Measurements from ENCODE around the gene ALG12.

ALG12 gene

DNA sequence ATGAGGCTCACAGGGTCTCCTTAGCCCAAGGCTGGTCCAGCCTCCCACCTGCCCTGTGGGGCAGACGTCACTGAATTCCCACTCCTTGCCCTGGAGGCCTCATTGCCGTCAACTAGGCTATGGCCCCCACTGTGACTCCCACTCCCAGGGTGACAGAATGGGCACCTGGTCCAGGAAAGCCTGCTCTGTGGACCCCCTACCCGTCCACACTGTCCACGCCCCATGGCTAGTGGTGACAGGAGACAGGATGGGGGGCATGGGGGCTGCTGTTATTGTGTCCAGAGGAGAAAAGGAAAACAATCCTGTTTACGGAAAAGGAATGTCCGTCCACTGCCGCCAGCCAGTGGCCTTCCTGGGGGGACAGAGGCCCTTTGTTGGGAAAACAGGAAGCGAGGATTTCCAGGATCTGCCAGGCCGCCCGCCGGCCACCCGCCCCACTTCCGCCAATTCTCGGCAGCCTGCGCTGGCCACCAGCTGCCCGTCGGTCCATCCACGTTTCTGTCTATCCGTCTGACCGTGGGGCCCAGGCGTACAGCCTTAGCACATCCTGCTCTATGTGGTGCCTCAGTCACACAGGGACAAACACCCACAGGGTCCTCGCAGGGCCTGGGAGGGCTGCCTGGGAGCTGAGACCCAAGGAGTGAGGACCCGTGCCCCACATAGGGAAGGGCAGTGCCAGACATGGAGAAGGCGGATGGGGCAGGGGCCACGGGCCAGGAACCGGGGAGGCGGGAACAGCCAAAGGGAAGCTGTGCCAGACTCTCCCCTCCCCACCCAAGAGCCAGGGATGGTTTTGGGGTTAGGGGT is 19.7 kb upstream of the ALG12 start:
- H3K9me3 ChIP-seq (ENCODE audit: control insufficient read depth in 5 of 5, low read length in 5 of 5), result no peaks in the 10 kb centered on the region
- peak overlapping the region; percentile 84 for H3K27ac ChIP-seq (ENCODE audit: low read depth, low read length)
- H3K4me1 ChIP-seq (ENCODE audit: control insufficient read depth in 5 of 5, insufficient read depth in 5 of 5, low read length in 5 of 5), result peaks cover 4 to 66% (median 40%) of the 10 kb centered on the region in 5 donors
- H3K36me3 ChIP-seq (ENCODE audit: control insufficient read depth in 5 of 5, insufficient read depth in 5 of 5, low read length in 5 of 5), result no peaks in the 10 kb centered on the region
- H3K9ac ChIP-seq (ENCODE audit: low read length in 5 of 5), result peak overlapping the region in 2 of 5 donors; percentile 22 to 71
- H3K4me3 ChIP-seq (ENCODE audit: low read depth in 1 of 5, low read length in 5 of 5), result peak overlapping the region in 2 of 5 donors; percentile 17 to 24
- H3K27me3 ChIP-seq (ENCODE audit: control insufficient read depth in 5 of 5, insufficient read depth in 4 of 5, low read length in 5 of 5), result no peaks in the 10 kb centered on the region

DNA sequence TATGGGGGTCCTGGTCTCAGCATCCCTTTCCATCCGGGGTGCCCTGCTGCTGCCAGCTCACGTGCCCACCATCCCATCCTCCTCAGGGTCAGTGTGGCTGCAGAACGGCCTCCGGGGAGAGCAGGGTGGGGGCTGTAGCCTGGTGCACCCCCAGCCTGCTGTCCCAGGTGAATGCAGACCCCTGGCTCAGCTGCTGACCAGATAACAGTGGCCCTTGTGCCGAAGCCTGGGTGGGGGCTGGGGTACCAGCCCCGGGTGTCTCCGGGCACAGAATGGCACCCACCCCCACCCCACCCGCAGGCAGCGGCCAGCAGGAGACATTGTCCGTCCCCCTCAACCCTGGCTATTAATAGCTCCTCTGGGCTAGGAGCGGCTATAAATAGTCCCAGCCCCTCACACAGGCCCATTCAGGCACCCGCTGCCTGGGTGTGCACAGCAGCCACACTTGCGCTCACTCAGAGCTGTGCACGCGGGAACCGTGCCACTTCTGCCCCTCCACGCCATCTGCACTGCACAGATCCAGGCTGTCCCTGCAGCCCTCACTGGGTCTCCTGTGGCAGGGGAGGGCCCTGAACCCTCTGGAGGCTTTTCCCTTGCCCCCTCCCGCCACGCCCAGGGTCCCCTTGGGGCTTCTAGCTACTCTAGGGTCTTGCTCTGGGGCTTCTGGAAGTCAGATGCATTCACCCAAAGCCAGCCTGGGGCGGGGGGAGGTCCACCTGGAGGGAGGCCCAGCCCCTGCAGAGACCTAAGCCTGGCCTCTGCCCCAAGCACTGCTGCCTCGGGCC is 18.9 kb upstream of the ALG12 start:
- Histone ChIP-seq H3K9ac (ENCODE audit: low read length in 5 of 5) (peak overlapping the region in 3 of 5 donors; percentile 42 to 69 (median 55)), H3K4me1 (ENCODE audit: control insufficient read depth in 5 of 5, insufficient read depth in 5 of 5, low read length in 5 of 5) (peaks cover 4 to 67% (median 42%) of the 10 kb centered on the region in 5 donors), H3K27me3 (ENCODE audit: control insufficient read depth in 5 of 5, insufficient read depth in 4 of 5, low read length in 5 of 5) (no peaks in the 10 kb centered on the region), H3K4me3 (ENCODE audit: low read depth in 1 of 5, low read length in 5 of 5) (peak overlapping the region in 3 of 5 donors; percentile 17 to 54 (median 36)), H3K36me3 (ENCODE audit: control insufficient read depth in 5 of 5, insufficient read depth in 5 of 5, low read length in 5 of 5) (no peaks in the 10 kb centered on the region), H3K27ac (ENCODE audit: low read depth, low read length) (peak overlapping the region; percentile 84), H3K9me3 (ENCODE audit: control insufficient read depth in 5 of 5, low read length in 5 of 5) (no peaks in the 10 kb centered on the region)

DNA sequence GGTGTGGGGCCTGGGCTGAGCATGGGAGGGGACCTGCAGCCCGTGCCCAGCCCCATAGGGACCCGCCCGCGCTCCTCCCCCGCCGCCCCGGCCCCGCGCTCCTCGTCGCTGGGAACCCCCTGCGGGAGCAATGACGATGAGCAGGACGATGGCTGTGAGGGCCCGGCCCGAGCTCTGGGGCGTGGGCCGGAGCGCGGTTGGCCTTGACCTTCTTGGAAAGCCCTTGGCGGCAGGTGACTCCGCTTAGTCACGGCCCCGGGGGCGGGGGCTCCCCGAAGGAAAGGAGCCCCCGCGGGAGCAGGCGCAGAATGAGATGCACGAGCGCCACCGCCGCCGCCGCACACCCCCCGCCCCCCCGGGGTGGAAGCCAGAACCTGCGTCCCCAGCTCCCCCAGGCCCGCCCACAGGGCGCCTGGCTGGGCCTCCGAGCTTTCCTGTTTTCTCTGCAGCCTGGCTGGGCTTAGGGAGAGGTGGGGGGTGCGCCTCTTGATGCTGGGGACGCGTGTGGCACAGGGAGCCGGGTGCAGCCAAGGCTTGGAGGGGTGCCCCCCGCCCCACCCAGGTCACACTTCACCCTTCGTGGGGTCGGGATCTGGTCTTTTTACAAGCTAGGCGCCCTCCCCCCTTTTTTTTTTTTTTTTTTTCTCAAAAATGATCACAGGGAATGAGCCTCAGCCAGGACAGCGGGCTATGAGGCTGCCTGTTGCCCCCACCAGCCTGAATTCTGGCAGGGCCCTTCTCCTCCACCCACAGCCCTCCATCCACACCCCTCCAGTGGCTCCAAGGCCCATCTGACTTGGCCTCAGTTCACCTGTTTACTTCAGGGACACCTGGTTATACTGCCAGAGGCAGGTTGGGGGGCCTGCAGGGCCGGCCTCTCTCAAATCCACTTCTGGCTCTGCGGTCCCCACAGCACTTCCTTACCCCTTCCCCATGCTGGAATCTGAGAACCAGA is 18.1 kb upstream of the ALG12 start:
- no peaks in the 10 kb centered on the region for H3K27me3 ChIP-seq (ENCODE audit: control insufficient read depth in 5 of 5, insufficient read depth in 4 of 5, low read length in 5 of 5)
- peaks cover 4 to 65% (median 47%) of the 10 kb centered on the region in 5 donors for H3K4me1 ChIP-seq (ENCODE audit: control insufficient read depth in 5 of 5, insufficient read depth in 5 of 5, low read length in 5 of 5)
- H3K9me3 ChIP-seq (ENCODE audit: control insufficient read depth in 5 of 5, low read length in 5 of 5), result no peaks in the 10 kb centered on the region
- peak overlapping the region in 3 of 5 donors; percentile 6 to 54 (median 36) for H3K4me3 ChIP-seq (ENCODE audit: low read depth in 1 of 5, low read length in 5 of 5)
- no peaks in the 10 kb centered on the region for H3K36me3 ChIP-seq (ENCODE audit: control insufficient read depth in 5 of 5, insufficient read depth in 5 of 5, low read length in 5 of 5)
- peak overlapping the region; percentile 84 for H3K27ac ChIP-seq (ENCODE audit: low read depth, low read length)
- H3K9ac ChIP-seq (ENCODE audit: low read length in 5 of 5), result peak overlapping the region in 4 of 5 donors; percentile 16 to 69 (median 48)

- Histone ChIP-seq H3K9me3 (ENCODE audit: control insufficient read depth in 5 of 5, low read length in 5 of 5) (no peaks in the 10 kb centered on the region), H3K4me3 (ENCODE audit: low read depth in 1 of 5, low read length in 5 of 5) (no peak overlapping the region), H3K4me1 (ENCODE audit: control insufficient read depth in 5 of 5, insufficient read depth in 5 of 5, low read length in 5 of 5) (peaks cover 6 to 67% (median 54%) of the 10 kb centered on the region in 5 donors), H3K9ac (ENCODE audit: low read length in 5 of 5) (no peak overlapping the region), H3K27me3 (ENCODE audit: control insufficient read depth in 5 of 5, insufficient read depth in 4 of 5, low read length in 5 of 5) (no peaks in the 10 kb centered on the region), H3K36me3 (ENCODE audit: control insufficient read depth in 5 of 5, insufficient read depth in 5 of 5, low read length in 5 of 5) (no peaks in the 10 kb centered on the region), H3K27ac (ENCODE audit: low read depth, low read length) (no peak overlapping the region)
Measured at GRCh38 chr22:49935561-49935960, 17.3 kb upstream of the ALG12 start.

DNA sequence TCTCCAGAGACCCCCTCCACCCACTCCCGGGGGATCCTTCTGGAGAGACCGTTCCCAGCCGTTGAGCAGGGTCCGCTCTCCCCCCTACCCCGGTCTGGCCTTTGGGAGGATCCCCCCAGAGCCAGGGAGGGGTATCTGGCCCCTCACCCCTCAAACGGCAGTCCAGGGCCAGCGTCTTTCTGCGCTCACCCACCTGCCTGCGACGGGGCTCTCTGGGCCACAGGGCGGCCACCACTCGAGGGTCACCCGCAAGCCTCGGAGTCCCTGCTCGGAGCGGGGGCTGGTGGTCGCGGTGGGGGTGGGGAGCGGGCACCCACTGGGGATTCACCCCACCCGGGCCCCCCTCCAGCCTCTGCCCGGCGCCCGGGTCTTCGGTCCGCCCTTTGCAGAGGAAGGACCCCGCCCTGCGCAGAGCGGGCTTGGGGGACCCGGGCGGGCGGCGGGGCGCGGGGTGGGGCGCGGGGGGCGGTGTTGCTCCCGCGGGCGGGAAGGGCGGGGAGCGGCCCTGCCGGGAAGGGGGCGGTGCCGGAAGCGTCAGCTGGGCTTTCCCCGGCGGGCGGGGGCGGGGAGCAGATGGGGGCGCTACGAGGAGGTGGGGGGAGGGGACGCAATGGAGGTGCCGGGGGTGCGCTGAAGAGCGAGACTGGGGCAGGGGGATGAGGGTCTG is 16.8 kb upstream of the ALG12 start:
- Histone ChIP-seq H3K36me3 (ENCODE audit: control insufficient read depth in 5 of 5, insufficient read depth in 5 of 5, low read length in 5 of 5) (no peaks in the 10 kb centered on the region), H3K27ac (ENCODE audit: low read depth, low read length) (peak overlapping the region; percentile 94), H3K9me3 (ENCODE audit: control insufficient read depth in 5 of 5, low read length in 5 of 5) (no peaks in the 10 kb centered on the region), H3K4me3 (ENCODE audit: low read depth in 1 of 5, low read length in 5 of 5) (peak overlapping the region in 4 of 5 donors; percentile 50 to 69 (median 64)), H3K4me1 (ENCODE audit: control insufficient read depth in 5 of 5, insufficient read depth in 5 of 5, low read length in 5 of 5) (peaks cover 9 to 72% (median 60%) of the 10 kb centered on the region in 5 donors), H3K9ac (ENCODE audit: low read length in 5 of 5) (peak overlapping the region in 4 of 5 donors; percentile 83 to 95 (median 89)), H3K27me3 (ENCODE audit: control insufficient read depth in 5 of 5, insufficient read depth in 4 of 5, low read length in 5 of 5) (no peaks in the 10 kb centered on the region)

DNA sequence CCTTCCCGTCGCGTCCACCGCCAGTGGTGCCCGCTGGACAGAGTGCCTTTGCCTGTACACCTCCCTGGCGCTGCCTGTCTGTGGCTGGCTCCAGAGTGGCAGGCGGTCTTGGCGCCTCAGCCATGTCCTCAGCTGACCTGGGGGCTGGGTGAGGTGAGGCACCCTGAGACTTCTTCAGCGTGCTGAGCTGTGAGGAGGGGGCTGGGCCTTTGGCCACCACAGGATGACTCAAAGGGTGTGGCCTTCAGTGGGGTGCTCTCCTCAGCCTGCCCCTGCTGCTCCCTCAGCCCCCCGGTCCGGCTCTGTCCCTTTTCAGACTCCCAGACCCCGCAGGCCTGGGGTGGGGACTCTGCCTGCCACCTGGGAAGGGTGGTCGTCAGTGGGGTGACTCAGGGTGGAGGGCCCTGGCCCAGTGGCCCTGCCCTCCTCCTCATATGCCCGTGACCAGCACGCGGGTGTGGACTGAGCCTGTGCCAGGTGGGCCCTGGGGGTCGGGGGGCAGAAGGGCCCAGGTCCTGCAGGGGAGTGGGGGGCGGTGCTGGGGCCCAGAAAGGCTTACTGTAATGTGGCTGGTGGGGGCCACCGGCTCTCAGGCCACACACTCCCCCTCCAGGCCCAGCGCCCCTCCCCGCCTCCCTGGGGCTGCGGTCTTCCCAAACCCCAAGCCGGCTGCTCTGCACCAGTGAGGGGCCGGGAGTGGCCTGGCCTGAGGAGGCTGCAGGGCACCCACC is 16.1 kb upstream of the ALG12 start:
- peaks cover 9 to 77% (median 64%) of the 10 kb centered on the region in 5 donors for H3K4me1 ChIP-seq (ENCODE audit: control insufficient read depth in 5 of 5, insufficient read depth in 5 of 5, low read length in 5 of 5)
- peak overlapping the region; percentile 94 for H3K27ac ChIP-seq (ENCODE audit: low read depth, low read length)
- no peaks in the 10 kb centered on the region for H3K9me3 ChIP-seq (ENCODE audit: control insufficient read depth in 5 of 5, low read length in 5 of 5)
- H3K9ac ChIP-seq (ENCODE audit: low read length in 5 of 5), result peak overlapping the region; percentile 4 to 95 (median 88)
- H3K27me3 ChIP-seq (ENCODE audit: control insufficient read depth in 5 of 5, insufficient read depth in 4 of 5, low read length in 5 of 5), result no peaks in the 10 kb centered on the region
- H3K36me3 ChIP-seq (ENCODE audit: control insufficient read depth in 5 of 5, insufficient read depth in 5 of 5, low read length in 5 of 5), result no peaks in the 10 kb centered on the region
- peak overlapping the region in 4 of 5 donors; percentile 50 to 69 (median 64) for H3K4me3 ChIP-seq (ENCODE audit: low read depth in 1 of 5, low read length in 5 of 5)

- Histone ChIP-seq H3K4me1 (ENCODE audit: control insufficient read depth in 5 of 5, insufficient read depth in 5 of 5, low read length in 5 of 5) (peaks cover 9 to 73% (median 61%) of the 10 kb centered on the region in 5 donors), H3K27me3 (ENCODE audit: control insufficient read depth in 5 of 5, insufficient read depth in 4 of 5, low read length in 5 of 5) (peaks cover 0 to 5% (median 4%) of the 10 kb centered on the region in 5 donors), H3K4me3 (ENCODE audit: low read depth in 1 of 5, low read length in 5 of 5) (peak overlapping the region in 4 of 5 donors; percentile 28 to 69 (median 48)), H3K36me3 (ENCODE audit: control insufficient read depth in 5 of 5, insufficient read depth in 5 of 5, low read length in 5 of 5) (no peaks in the 10 kb centered on the region), H3K27ac (ENCODE audit: low read depth, low read length) (peak overlapping the region; percentile 94), H3K9ac (ENCODE audit: low read length in 5 of 5) (peak overlapping the region; percentile 4 to 95 (median 88)), H3K9me3 (ENCODE audit: control insufficient read depth in 5 of 5, low read length in 5 of 5) (no peaks in the 10 kb centered on the region)
Measured at GRCh38 chr22:49933236-49934159, 15.3 kb upstream of the ALG12 start.

Measured in subcutaneous abdominal adipose tissue (tissue), 5 donors.